Neural cell (in vitro differentiated cells): ENCODE results near the gene B4GALT5. TPM values are rescaled to one million over a fixed set of nuclear protein-coding genes. Genes with fewer than 3 reads are reported as not detected.

ENCODE experiments used
- H2AFZ ChIP-seq: fragments of 200-600, 300-800 bp; sonication (generic), shearing (Covaris generic); 2 replicates; pipeline ENCODE4 v1.6.0; 2014; ENCODE audit warnings: low read depth, mild to moderate bottlenecking, antibody characterized with exemption, low read length, moderate library complexity
- H3F3A ChIP-seq: fragments of 200-600 bp; shearing (Covaris generic); 2 replicates; pipeline ENCODE4 v1.6.1; 2016; ENCODE audit warnings: mild to moderate bottlenecking, moderate library complexity, mixed read lengths, antibody characterized with exemption, low read length; ENCODE audit not compliant: insufficient read depth, poor library complexity, severe bottlenecking
- H3K27ac ChIP-seq: fragments of 200-600, 300-800 bp; sonication (generic), shearing (Covaris generic); 2 replicates; pipeline ENCODE4 v1.5.1; 2014; ENCODE audit warnings: mild to moderate bottlenecking, low read length, moderate library complexity
- H3K27me3 ChIP-seq: fragments of 300-800, 200-600 bp; sonication (generic), shearing (Covaris generic); 2 replicates; pipeline ENCODE4 v1.6.0; 2014; ENCODE audit warnings: mild to moderate bottlenecking, low read depth, low read length, moderate library complexity; ENCODE audit not compliant: insufficient read depth
- H3K36me3 ChIP-seq: fragments of 300-800, 200-600 bp; sonication (generic), shearing (Covaris generic); 2 replicates; pipeline ENCODE4 v1.5.1; 2014; ENCODE audit warnings: mild to moderate bottlenecking, antibody characterized with exemption, low read length, moderate library complexity; ENCODE audit not compliant: insufficient read depth
- H3K4me2 ChIP-seq: fragments of 300-800, 200-600 bp; sonication (generic), shearing (Covaris generic); 2 replicates; pipeline ENCODE4 v1.6.0; 2014; ENCODE audit warnings: mild to moderate bottlenecking, low read length
- H3K4me3 ChIP-seq: fragments of 300-800, 200-600 bp; sonication (generic), shearing (Covaris generic); 2 replicates; pipeline ENCODE4 v1.5.1; 2014; ENCODE audit warnings: mild to moderate bottlenecking, low read length, moderate library complexity
- H3K79me2 ChIP-seq: fragments of 200-600 bp; shearing (Covaris generic); replicated peaks from 2 replicates; pipeline ENCODE4 v1.6.0; 2014; ENCODE audit warnings: mild to moderate bottlenecking, low read length, moderate library complexity; ENCODE audit not compliant: insufficient read depth
- H3K9ac ChIP-seq: fragments of 300-800, 200-600 bp; sonication (generic), shearing (Covaris generic); 2 replicates; pipeline ENCODE4 v1.6.1; 2016; ENCODE audit warnings: mild to moderate bottlenecking, low read length, mixed read lengths
- H3K9me2 ChIP-seq: fragments of 200-600 bp; shearing (Covaris generic); 2 replicates; pipeline ENCODE4 v1.6.1; 2016; ENCODE audit warnings: mild to moderate bottlenecking, low read length, mixed read lengths; ENCODE audit not compliant: insufficient read depth
- H3K9me3 ChIP-seq: fragments of 200-600, 300-800 bp; sonication (generic), shearing (Covaris generic); 2 replicates; pipeline ENCODE4 v1.6.1; 2016; ENCODE audit warnings: mild to moderate bottlenecking, mixed run types, low read length, moderate library complexity, mixed read lengths
- H4K20me1 ChIP-seq: fragments of 200-600 bp; shearing (Covaris generic); 2 replicates; pipeline ENCODE4 v1.6.1; 2016; ENCODE audit warnings: mild to moderate bottlenecking, mixed run types; ENCODE audit not compliant: insufficient read depth
- CTCF ChIP-seq: fragments of 450-650 bp; IDR thresholded peaks from 2 replicates; pipeline ENCODE4 v1.5.1; 2014; ENCODE audit warnings: antibody characterized with exemption, mild to moderate bottlenecking, moderate library complexity; ENCODE audit not compliant: poor library complexity, severe bottlenecking
- EP300 ChIP-seq: fragments of 450-650 bp; conservative IDR thresholded peaks from 2 replicates; pipeline ENCODE4 v1.6.1; 2014; ENCODE audit warnings: antibody characterized with exemption, mild to moderate bottlenecking, moderate library complexity; ENCODE audit not compliant: poor library complexity, severe bottlenecking
- EZH2 ChIP-seq: fragments of 200-600, 300-800 bp; shearing (Covaris generic), sonication (generic); IDR thresholded peaks from 2 replicates; pipeline ENCODE4 v1.6.1; 2014; ENCODE audit warnings: antibody characterized with exemption, low read length, borderline replicate concordance, mild to moderate bottlenecking; ENCODE audit not compliant: insufficient read depth, poor library complexity, severe bottlenecking
- MXI1 ChIP-seq: fragments of 450-650 bp; conservative IDR thresholded peaks from 2 replicates; pipeline ENCODE4 v1.6.1; 2014; ENCODE audit warnings: antibody characterized with exemption, mild to moderate bottlenecking; ENCODE audit not compliant: poor library complexity, severe bottlenecking
- POLR2AphosphoS5 ChIP-seq: IDR thresholded peaks from 2 replicates; pipeline ENCODE4 v1.6.1; 2012
- RAD21 ChIP-seq: fragments of 450-650 bp; conservative IDR thresholded peaks from 2 replicates; pipeline ENCODE4 v1.6.1; 2014; ENCODE audit warnings: antibody characterized with exemption, mild to moderate bottlenecking, moderate library complexity
- REST ChIP-seq: IDR thresholded peaks from 2 replicates; pipeline ENCODE4 v1.6.1; 2012; ENCODE audit warnings: borderline replicate concordance
- SMC3 ChIP-seq: fragments of 450-650 bp; conservative IDR thresholded peaks from 2 replicates; pipeline ENCODE4 v1.6.1; 2014; ENCODE audit warnings: antibody characterized with exemption, mild to moderate bottlenecking, moderate library complexity; ENCODE audit not compliant: poor library complexity
- TAF1 ChIP-seq: IDR thresholded peaks from 2 replicates; pipeline ENCODE4 v1.6.1; 2012; ENCODE audit warnings: low read depth
- polyA plus RNA-seq: library from polyadenylated mRNA; depleted of rRNA; stranded (reverse); fragments of >200 nt; gene quantifications from 2 replicates; pipeline ENCODE4 v1.2.3, GENCODE V29; 2014

Gene B4GALT5
- polyA plus RNA-seq, 1 donor from 2014 or later = 34.7 TPM

GRCh38 chr20:49664612-49665313 lies 48.9 kb downstream of the B4GALT5 start:
- Histone ChIP-seq H3K27ac (no peak overlapping the region), H3K9me2 (no peaks in the 10 kb centered on the region), H3K36me3 (no peaks in the 10 kb centered on the region), H3F3A (no peaks in the 10 kb centered on the region), H3K9ac (no peak overlapping the region), H3K79me2 (peaks cover 11% of the 10 kb centered on the region), H3K4me3 (no peak overlapping the region), H4K20me1 (no peaks in the 10 kb centered on the region), H2AFZ (no peak overlapping the region), H3K27me3 (no peaks in the 10 kb centered on the region), H3K4me2 (no peak overlapping the region), H3K9me3 (no peaks in the 10 kb centered on the region)
- TF ChIP-seq EP300 (no peak), CTCF (no peak), MXI1 (no peak), POLR2AphosphoS5 (no peak), RAD21 (no peak), TAF1 (no peak), EZH2 (no peak), SMC3 (no peak), REST (no peak)

GRCh38 chr20:49663112-49663511 lies 50.6 kb downstream of the B4GALT5 start:
- Histone ChIP-seq H3K4me2 (no peak overlapping the region), H3K27me3 (no peaks in the 10 kb centered on the region), H3K4me3 (no peak overlapping the region), H3K36me3 (no peaks in the 10 kb centered on the region), H3K9me2 (no peaks in the 10 kb centered on the region), H2AFZ (no peak overlapping the region), H3K9ac (no peak overlapping the region), H4K20me1 (no peaks in the 10 kb centered on the region), H3K27ac (no peak overlapping the region), H3K9me3 (no peaks in the 10 kb centered on the region), H3K79me2 (peaks cover 14% of the 10 kb centered on the region), H3F3A (no peaks in the 10 kb centered on the region)
- TF ChIP-seq TAF1 = no peak
- no peak for TF ChIP-seq CTCF
- TF ChIP-seq EP300 = no peak
- TF ChIP-seq RAD21 = no peak
- no peak for TF ChIP-seq EZH2
- no peak for TF ChIP-seq MXI1
- no peak for TF ChIP-seq REST
- TF ChIP-seq SMC3 = no peak
- no peak for TF ChIP-seq POLR2AphosphoS5
